Stimulated activated naive B cell treated with anti-CD40 and anti-IgM and Interleukin-4, amounts not matched to agents 10 μg/mL and 1 μg/mL and 100 μg/mL, for 72 hours (primary cell): ENCODE results near the gene CHRD.
"Not testable (repeated sequence)": the region's sequence is repeated elsewhere in the genome, so short reads cannot be mapped to it uniquely, and the experiment has no call there.

Source experiments
- ATAC-seq, 2 donors: fragments of 150-1000 bp; cut with Tn5 transposase; replicated peaks; 2 replicates each; pipeline ENCODE4 v1.10.0; 2021; ENCODE audit warnings: moderate library complexity in 1 of 2
- DNase-seq: peaks from one replicate; pipeline ENCODE4 v3.0.0; 2021
- H3K27ac Mint-ChIP-seq: one replicate; pipeline ENCODE4 v1.8.0; 2022; ENCODE audit warnings: mild to moderate bottlenecking, mixed read lengths
- H3K27me3 Mint-ChIP-seq, 2 donors: one replicate each; pipeline ENCODE4 v1.8.0; 2022; ENCODE audit warnings: mixed read lengths in 2 of 2
- H3K36me3 Mint-ChIP-seq, 2 donors: one replicate each; pipeline ENCODE4 v1.8.0; 2022; ENCODE audit warnings: mixed read lengths in 2 of 2, mild to moderate bottlenecking in 1 of 2
- H3K4me1 Mint-ChIP-seq, 2 donors: one replicate each; pipeline ENCODE4 v1.8.0; 2022; ENCODE audit warnings: mixed read lengths in 2 of 2, mild to moderate bottlenecking in 1 of 2
- H3K4me3 Mint-ChIP-seq, 2 donors: one replicate each; pipeline ENCODE4 v1.8.0; 2022; ENCODE audit warnings: mild to moderate bottlenecking in 2 of 2, mixed read lengths in 2 of 2, moderate library complexity in 1 of 2
- H3K9me3 Mint-ChIP-seq, 2 donors: one replicate each; pipeline ENCODE4 v1.8.0; 2022; ENCODE audit warnings: mixed read lengths in 2 of 2, mild to moderate bottlenecking in 1 of 2

The CHRD gene

GRCh38 chr3:184339451-184340135 is 40.3 kb upstream of the CHRD start:
- Mint-ChIP-seq H3K4me1 (peaks cover 26 to 39% of the 10 kb centered on the region in 2 donors), H3K36me3 (peaks cover 25 to 42% of the 10 kb centered on the region in 2 donors)
- not testable (repeated sequence) for ATAC-seq, DNase-seq, H3K9me3 Mint-ChIP-seq, H3K4me3 Mint-ChIP-seq, H3K27me3 Mint-ChIP-seq, H3K27ac Mint-ChIP-seq

DNA sequence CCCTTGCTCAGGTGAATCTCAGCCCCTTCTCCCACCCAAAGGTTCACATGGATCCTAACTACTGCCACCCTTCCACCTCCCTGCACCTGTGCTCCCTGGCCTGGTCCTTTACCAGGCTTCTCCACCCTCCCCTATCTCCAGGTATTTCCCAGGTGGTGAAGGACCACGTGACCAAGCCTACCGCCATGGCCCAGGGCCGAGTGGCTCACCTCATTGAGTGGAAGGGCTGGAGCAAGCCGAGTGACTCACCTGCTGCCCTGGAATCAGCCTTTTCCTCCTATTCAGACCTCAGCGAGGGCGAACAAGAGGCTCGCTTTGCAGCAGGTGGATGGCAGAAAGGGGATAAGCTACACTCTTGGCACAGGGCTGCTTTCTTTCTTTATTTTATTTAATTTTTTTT is 37.9 kb upstream of the CHRD start:
- Mint-ChIP-seq H3K36me3 (peaks cover 30 to 47% of the 10 kb centered on the region in 2 donors), H3K27ac (peak overlapping the region; percentile 51), H3K4me3 (no peak overlapping the region), H3K4me1 (peaks cover 19 to 27% of the 10 kb centered on the region in 2 donors), H3K27me3 (no peaks in the 10 kb centered on the region), H3K9me3 (no peaks in the 10 kb centered on the region)
- DNase-seq (no peak), ATAC-seq (no peak)

DNA sequence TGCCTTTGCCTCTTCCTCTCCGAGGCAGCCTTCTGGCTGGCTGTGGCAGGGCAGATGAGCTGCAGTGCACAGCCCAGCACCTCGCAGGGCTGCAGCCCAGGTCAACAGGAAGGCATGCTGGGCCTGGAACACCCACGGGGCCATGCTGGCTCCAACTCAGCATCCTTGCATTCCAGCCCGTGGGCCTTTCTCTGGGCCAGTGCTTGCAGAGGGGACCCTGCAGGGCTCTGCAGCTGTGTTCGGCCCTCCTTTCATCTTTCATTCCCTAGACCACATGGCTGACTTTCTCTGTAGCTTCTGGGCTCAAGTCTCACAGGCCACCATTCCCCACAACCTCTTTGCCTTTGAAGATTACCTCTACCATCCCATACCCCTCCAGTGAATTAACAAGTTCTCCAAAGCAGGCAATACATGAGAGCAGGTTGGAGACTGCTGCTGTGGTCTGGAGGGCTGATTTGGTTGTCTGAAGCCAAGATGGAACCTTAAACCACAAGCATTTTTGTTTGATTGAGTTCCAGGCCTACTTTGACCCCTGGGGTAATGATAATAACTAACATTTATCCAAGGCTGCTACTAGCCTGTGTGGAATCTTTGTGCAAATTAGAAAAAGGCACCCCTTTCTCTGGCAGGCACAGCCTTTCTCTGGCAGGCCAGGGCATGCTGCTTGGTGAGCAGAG is 36.5 kb upstream of the CHRD start:
- DNase-seq (no peak), ATAC-seq (no peak)
- no peaks in the 10 kb centered on the region for H3K9me3 Mint-ChIP-seq
- H3K4me3 Mint-ChIP-seq = no peak overlapping the region
- no peak overlapping the region for H3K27ac Mint-ChIP-seq
- peaks cover 24 to 37% of the 10 kb centered on the region in 2 donors for H3K36me3 Mint-ChIP-seq
- H3K4me1 Mint-ChIP-seq = peaks cover 12 to 13% of the 10 kb centered on the region in 2 donors
- H3K27me3 Mint-ChIP-seq = no peaks in the 10 kb centered on the region

- Mint-ChIP-seq H3K4me1 (peaks cover 4 to 7% of the 10 kb centered on the region in 2 donors), H3K36me3 (peaks cover 22 to 31% of the 10 kb centered on the region in 2 donors), H3K9me3 (no peaks in the 10 kb centered on the region), H3K27me3 (no peaks in the 10 kb centered on the region), H3K4me3 (no peak overlapping the region), H3K27ac (no peak overlapping the region)
- ATAC-seq (no peak), DNase-seq (no peak)
These were observed 35.1 kb upstream of the CHRD start for GRCh38 chr3:184344579-184345316.

- H3K4me1 Mint-ChIP-seq = peaks cover 4 to 6% of the 10 kb centered on the region in 2 donors
- H3K27ac Mint-ChIP-seq = no peak overlapping the region
- DNase-seq (no peak), ATAC-seq (peak; percentile 83 to 85)
- H3K4me3 Mint-ChIP-seq = no peak overlapping the region
- H3K27me3 Mint-ChIP-seq = no peaks in the 10 kb centered on the region
- H3K9me3 Mint-ChIP-seq = no peaks in the 10 kb centered on the region
- H3K36me3 Mint-ChIP-seq = peaks cover 22 to 29% of the 10 kb centered on the region in 2 donors
These were observed 34.3 kb upstream of the CHRD start for GRCh38 chr3:184345317-184346144.

GRCh38 chr3:184346480-184347190 is 33.2 kb upstream of the CHRD start:
- no peaks in the 10 kb centered on the region for H3K9me3 Mint-ChIP-seq
- no peak overlapping the region for H3K4me3 Mint-ChIP-seq
- H3K4me1 Mint-ChIP-seq = peaks cover 0 to 4% of the 10 kb centered on the region in 2 donors
- DNase-seq (no peak), ATAC-seq (no peak)
- no peak overlapping the region for H3K27ac Mint-ChIP-seq
- peaks cover 19 to 30% of the 10 kb centered on the region in 2 donors for H3K36me3 Mint-ChIP-seq
- H3K27me3 Mint-ChIP-seq = no peaks in the 10 kb centered on the region

GRCh38 chr3:184347321-184348056 is 32.4 kb upstream of the CHRD start:
- DNase-seq = no peak
- no peak overlapping the region for H3K4me3 Mint-ChIP-seq

GRCh38 chr3:184348057-184348382 is 31.8 kb upstream of the CHRD start:
- H3K36me3 Mint-ChIP-seq = peaks cover 20 to 33% of the 10 kb centered on the region in 2 donors
- no peak overlapping the region for H3K4me3 Mint-ChIP-seq
- DNase-seq (no peak), ATAC-seq (no peak)
- H3K4me1 Mint-ChIP-seq = peaks cover 0 to 4% of the 10 kb centered on the region in 2 donors
- no peak overlapping the region for H3K27ac Mint-ChIP-seq
- H3K27me3 Mint-ChIP-seq = no peaks in the 10 kb centered on the region
- no peaks in the 10 kb centered on the region for H3K9me3 Mint-ChIP-seq

More at GRCh38 chr3:184347321-184348056, 32.4 kb upstream of the CHRD start:
- Mint-ChIP-seq H3K27ac (no peak overlapping the region), H3K9me3 (no peaks in the 10 kb centered on the region), H3K36me3 (peaks cover 21 to 34% of the 10 kb centered on the region in 2 donors), H3K4me1 (peaks cover 0 to 4% of the 10 kb centered on the region in 2 donors), H3K27me3 (no peaks in the 10 kb centered on the region)
- ATAC-seq = no peak

DNA sequence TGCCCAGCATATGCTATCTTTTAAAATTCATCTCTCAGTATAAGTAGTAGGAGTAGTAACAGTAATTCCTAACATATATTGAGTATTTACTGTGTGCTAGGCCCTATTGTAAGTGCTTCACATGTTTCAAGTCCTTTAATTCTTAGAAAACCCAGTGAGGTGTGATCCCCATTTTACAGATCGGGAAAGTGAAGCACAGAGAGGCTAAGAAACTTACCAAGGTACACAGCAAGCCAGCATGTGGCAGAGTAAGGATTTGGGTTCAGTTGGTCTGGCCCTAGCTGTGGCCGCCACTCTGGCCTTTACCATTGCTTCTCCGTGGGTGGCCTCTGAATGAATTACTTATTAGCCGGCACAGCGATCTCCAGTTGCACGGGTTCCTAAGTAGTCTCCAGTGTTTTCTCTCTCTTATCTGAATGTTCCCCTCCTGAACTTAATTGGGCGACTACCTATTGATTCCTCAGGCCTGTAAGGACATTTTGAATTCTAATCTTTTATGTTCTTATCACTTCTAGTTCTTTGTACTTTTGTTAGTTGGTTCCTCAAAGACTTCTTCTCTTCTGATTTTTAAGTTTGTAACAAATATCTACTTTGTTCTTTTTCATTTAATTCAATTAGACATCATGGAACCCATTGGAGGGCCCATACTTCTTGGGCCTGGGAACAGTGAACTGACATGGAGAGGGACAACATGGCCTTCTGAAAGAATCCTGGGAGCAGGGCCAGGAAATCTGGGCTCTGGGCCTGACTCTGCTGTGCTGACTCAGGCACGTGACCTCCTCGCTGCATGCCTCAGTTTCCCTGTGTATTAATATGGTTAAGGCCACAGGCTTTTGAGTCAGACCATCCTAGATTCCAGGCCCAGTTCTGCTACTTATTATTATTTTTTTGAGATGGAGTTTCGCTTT is 30.0 kb upstream of the CHRD start:
- no peak for DNase-seq
- Mint-ChIP-seq H3K27ac (no peak overlapping the region), H3K4me1 (peaks cover 0 to 4% of the 10 kb centered on the region in 2 donors), H3K36me3 (peaks cover 19 to 30% of the 10 kb centered on the region in 2 donors), H3K4me3 (no peak overlapping the region), H3K27me3 (no peaks in the 10 kb centered on the region), H3K9me3 (no peaks in the 10 kb centered on the region)
- no peak for ATAC-seq

- DNase-seq = no peak
- H3K4me3 Mint-ChIP-seq = no peak overlapping the region
These were observed 29.2 kb upstream of the CHRD start for GRCh38 chr3:184350618-184351017.

GRCh38 chr3:184351511-184352148 is 28.2 kb upstream of the CHRD start:
- Mint-ChIP-seq H3K36me3 (peaks cover 16 to 30% of the 10 kb centered on the region in 2 donors), H3K27me3 (no peaks in the 10 kb centered on the region), H3K27ac (no peak overlapping the region), H3K4me3 (no peak overlapping the region), H3K4me1 (no peaks in the 10 kb centered on the region), H3K9me3 (no peaks in the 10 kb centered on the region)
- ATAC-seq (no peak), DNase-seq (no peak)

More at GRCh38 chr3:184350618-184351017, 29.2 kb upstream of the CHRD start:
- Mint-ChIP-seq H3K4me1 (peaks cover 0 to 1% of the 10 kb centered on the region in 2 donors), H3K9me3 (no peaks in the 10 kb centered on the region), H3K27me3 (no peaks in the 10 kb centered on the region), H3K27ac (no peak overlapping the region), H3K36me3 (peaks cover 17 to 32% of the 10 kb centered on the region in 2 donors)
- ATAC-seq = no peak
